Measurements from ENCODE around the gene RIMOC1. TPM values are rescaled to one million over a fixed set of nuclear protein-coding genes. Genes with fewer than 3 reads are reported as not detected.

Gene RIMOC1
- total and polyA plus RNA-seq, 2 of the 8 experiments (the other 6 are each of a cell fraction or from before 2014, with no cell fraction given): 20.6 to 35.1 TPM

GRCh38 chr5:41883936-41884335 lies 20.2 kb upstream of the RIMOC1 start (continued):
- TF ChIP-seq, protein P1, sequence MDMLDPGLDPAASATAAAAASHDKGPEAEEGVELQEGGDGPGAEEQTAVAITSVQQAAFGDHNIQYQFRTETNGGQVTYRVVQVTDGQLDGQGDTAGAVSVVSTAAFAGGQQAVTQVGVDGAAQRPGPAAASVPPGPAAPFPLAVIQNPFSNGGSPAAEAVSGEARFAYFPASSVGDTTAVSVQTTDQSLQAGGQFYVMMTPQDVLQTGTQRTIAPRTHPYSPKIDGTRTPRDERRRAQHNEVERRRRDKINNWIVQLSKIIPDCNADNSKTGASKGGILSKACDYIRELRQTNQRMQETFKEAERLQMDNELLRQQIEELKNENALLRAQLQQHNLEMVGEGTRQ (IDR thresholded peaks at IDR 0.05; ENCODE audit: low read length): no peak
- TF ChIP-seq NRF1 (IDR thresholded peaks at IDR 0.05; ENCODE audit: low read depth, low read length): no peak
- TF ChIP-seq EZH2 (IDR thresholded peaks at IDR 0.05; ENCODE audit: low read depth, low read length, severe bottlenecking): no peak
- no peak for TF ChIP-seq RFX5 (IDR thresholded peaks at IDR 0.05; ENCODE audit: borderline replicate concordance, low read depth, low read length)
- no peak for TF ChIP-seq KDM1A (IDR thresholded peaks at IDR 0.05; ENCODE audit: borderline replicate concordance, low read length)
- TF ChIP-seq CHD2 (IDR thresholded peaks at IDR 0.05; ENCODE audit: low read length): no peak

Measured in H1 (cell line).